ENCODE data around the gene ARID3A. TPM values are rescaled to one million over a fixed set of nuclear protein-coding genes. Genes with fewer than 3 reads are reported as not detected.

ARID3A gene
- total RNA-seq, 2 donors from 2014 or later = 121 to 124 TPM

GRCh38 chr19:988081-988480 is 62.2 kb downstream of the ARID3A start:
- no peaks in the 10 kb centered on the region for H3K9me3 Mint-ChIP-seq
- H3K4me1 ChIP-seq (ENCODE audit: control insufficient read depth, insufficient read depth, low read length) = no peaks in the 10 kb centered on the region
- WGBS, 2 experiments (ENCODE audit: insufficient coverage in 1 of 2, insufficient read length in 1 of 2) = 72 to 74% methylated on average over 13 to 14 of the region's 14 CpGs
- H3K27me3 Mint-ChIP-seq (ENCODE audit: insufficient read depth) = no peaks in the 10 kb centered on the region
- peaks cover 5% of the 10 kb centered on the region for H3K4me1 Mint-ChIP-seq
- H3K9ac ChIP-seq (ENCODE audit: extremely low read depth, low read length, poor library complexity, severe bottlenecking) = no peak overlapping the region
- peaks cover 29% of the 10 kb centered on the region for H3K36me3 ChIP-seq (ENCODE audit: control insufficient read depth, insufficient read depth, low read length)
- no peak overlapping the region for H3K27ac ChIP-seq (ENCODE audit: low read depth, low read length)
- H3K27me3 ChIP-seq (ENCODE audit: control insufficient read depth, insufficient read depth, low read length, poor library complexity, severe bottlenecking) = no peaks in the 10 kb centered on the region
- H3K9me3 ChIP-seq (ENCODE audit: control insufficient read depth, low read length) = no peaks in the 10 kb centered on the region
- H3K36me3 Mint-ChIP-seq (ENCODE audit: low read depth) = peaks cover 26% of the 10 kb centered on the region
- no peak overlapping the region for H3K4me3 Mint-ChIP-seq
- no peak for DNase-seq
- H3K27ac Mint-ChIP-seq = no peak overlapping the region
- TF ChIP-seq, protein P1, sequence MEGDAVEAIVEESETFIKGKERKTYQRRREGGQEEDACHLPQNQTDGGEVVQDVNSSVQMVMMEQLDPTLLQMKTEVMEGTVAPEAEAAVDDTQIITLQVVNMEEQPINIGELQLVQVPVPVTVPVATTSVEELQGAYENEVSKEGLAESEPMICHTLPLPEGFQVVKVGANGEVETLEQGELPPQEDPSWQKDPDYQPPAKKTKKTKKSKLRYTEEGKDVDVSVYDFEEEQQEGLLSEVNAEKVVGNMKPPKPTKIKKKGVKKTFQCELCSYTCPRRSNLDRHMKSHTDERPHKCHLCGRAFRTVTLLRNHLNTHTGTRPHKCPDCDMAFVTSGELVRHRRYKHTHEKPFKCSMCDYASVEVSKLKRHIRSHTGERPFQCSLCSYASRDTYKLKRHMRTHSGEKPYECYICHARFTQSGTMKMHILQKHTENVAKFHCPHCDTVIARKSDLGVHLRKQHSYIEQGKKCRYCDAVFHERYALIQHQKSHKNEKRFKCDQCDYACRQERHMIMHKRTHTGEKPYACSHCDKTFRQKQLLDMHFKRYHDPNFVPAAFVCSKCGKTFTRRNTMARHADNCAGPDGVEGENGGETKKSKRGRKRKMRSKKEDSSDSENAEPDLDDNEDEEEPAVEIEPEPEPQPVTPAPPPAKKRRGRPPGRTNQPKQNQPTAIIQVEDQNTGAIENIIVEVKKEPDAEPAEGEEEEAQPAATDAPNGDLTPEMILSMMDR (conservative IDR thresholded peaks at IDR 0.05) = no peak
- no peak overlapping the region for H3K4me3 ChIP-seq (ENCODE audit: low read length)

GRCh38 chr19:988510-988909 is 62.7 kb downstream of the ARID3A start:
- H3K4me3 Mint-ChIP-seq = no peak overlapping the region
- no peak overlapping the region for H3K27ac Mint-ChIP-seq
- Histone ChIP-seq H3K4me1 (ENCODE audit: control insufficient read depth, insufficient read depth, low read length) (no peaks in the 10 kb centered on the region), H3K4me3 (ENCODE audit: low read length) (no peak overlapping the region), H3K27ac (ENCODE audit: low read depth, low read length) (no peak overlapping the region), H3K9me3 (ENCODE audit: control insufficient read depth, low read length) (no peaks in the 10 kb centered on the region), H3K27me3 (ENCODE audit: control insufficient read depth, insufficient read depth, low read length, poor library complexity, severe bottlenecking) (no peaks in the 10 kb centered on the region), H3K36me3 (ENCODE audit: control insufficient read depth, insufficient read depth, low read length) (peaks cover 29% of the 10 kb centered on the region), H3K9ac (ENCODE audit: extremely low read depth, low read length, poor library complexity, severe bottlenecking) (no peak overlapping the region)
- H3K27me3 Mint-ChIP-seq (ENCODE audit: insufficient read depth) = no peaks in the 10 kb centered on the region
- 86 to 87% methylated on average over 11 to 15 of the region's 15 CpGs for WGBS, 2 experiments (ENCODE audit: insufficient coverage in 1 of 2, insufficient read length in 1 of 2)
- peaks cover 26% of the 10 kb centered on the region for H3K36me3 Mint-ChIP-seq (ENCODE audit: low read depth)
- H3K9me3 Mint-ChIP-seq = no peaks in the 10 kb centered on the region
- DNase-seq = no peak
- TF ChIP-seq, protein P1 (conservative IDR thresholded peaks at IDR 0.05) = no peak
- peaks cover 5% of the 10 kb centered on the region for H3K4me1 Mint-ChIP-seq

GRCh38 chr19:989381-990081 is 63.7 kb downstream of the ARID3A start:
- Mint-ChIP-seq H3K36me3 (ENCODE audit: low read depth) (peaks cover 26% of the 10 kb centered on the region), H3K27ac (no peak overlapping the region), H3K27me3 (ENCODE audit: insufficient read depth) (no peaks in the 10 kb centered on the region), H3K4me3 (no peak overlapping the region), H3K9me3 (no peaks in the 10 kb centered on the region), H3K4me1 (peaks cover 5% of the 10 kb centered on the region)
- 90 to 91% methylated on average over 15 to 25 of the region's 25 CpGs for WGBS, 2 experiments (ENCODE audit: insufficient coverage in 1 of 2, insufficient read length in 1 of 2)
- H3K4me1 ChIP-seq (ENCODE audit: control insufficient read depth, insufficient read depth, low read length) = no peaks in the 10 kb centered on the region
- no peaks in the 10 kb centered on the region for H3K27me3 ChIP-seq (ENCODE audit: control insufficient read depth, insufficient read depth, low read length, poor library complexity, severe bottlenecking)
- DNase-seq = peak; percentile 78
- no peak overlapping the region for H3K4me3 ChIP-seq (ENCODE audit: low read length)
- H3K9me3 ChIP-seq (ENCODE audit: control insufficient read depth, low read length) = no peaks in the 10 kb centered on the region
- TF ChIP-seq, protein P1 (conservative IDR thresholded peaks at IDR 0.05) = peak; percentile 70
- no peak overlapping the region for H3K9ac ChIP-seq (ENCODE audit: extremely low read depth, low read length, poor library complexity, severe bottlenecking)
- peaks cover 34% of the 10 kb centered on the region for H3K36me3 ChIP-seq (ENCODE audit: control insufficient read depth, insufficient read depth, low read length)
- no peak overlapping the region for H3K27ac ChIP-seq (ENCODE audit: low read depth, low read length)

Measured in endodermal cell (in vitro differentiated cells).